ENCODE measurements around the gene GLTPD2. TPM values are rescaled to one million over a fixed set of nuclear protein-coding genes. Genes with fewer than 3 reads are reported as not detected.

GLTPD2 gene
- total and polyA plus RNA-seq, 2 experiments from 2014 or later, result 0.47 to 1.3 TPM

GRCh38 chr17:4812690-4813089 lies 23.9 kb downstream of the GLTPD2 start (continued):
- no peak for TF ChIP-seq JUNB (IDR thresholded peaks at IDR 0.05; ENCODE audit: unreplicated experiment)
- TF ChIP-seq EZH2phosphoT487 (IDR thresholded peaks at IDR 0.05; ENCODE audit: unreplicated experiment), result no peak

- Histone ChIP-seq H3F3A (replicated peaks; ENCODE audit: low read depth) (0 out of 2 replicates have a peak, but pooled peaks cover 3% of the 10 kb centered on the region), H2AFZ (no peak overlapping the region), H3K79me2 (replicated peaks; ENCODE audit: insufficient read depth) (no peaks in the 10 kb centered on the region), H3K27me3 (ENCODE audit: insufficient read depth) (no peaks in the 10 kb centered on the region), H3K36me3 (ENCODE audit: insufficient read depth) (peaks cover 15% of the 10 kb centered on the region), H3K4me1 (ENCODE audit: insufficient read depth) (no peaks in the 10 kb centered on the region), H3K4me3 (no peak overlapping the region), H3K27ac (ENCODE audit: low read depth) (no peak overlapping the region), H4K20me1 (replicated peaks; ENCODE audit: insufficient read depth) (no peaks in the 10 kb centered on the region), H3K9me2 (ENCODE audit: insufficient read depth) (no peaks in the 10 kb centered on the region), H3K4me2 (no peak overlapping the region)
- peaks cover 2% of the 10 kb centered on the region for H3K9me3 Mint-ChIP-seq
- H3K4me3 Mint-ChIP-seq, result no peak overlapping the region
- ATAC-seq, result peak; percentile 83
- H3K27ac Mint-ChIP-seq, result no peak overlapping the region
- TF ChIP-seq ETS1 (IDR thresholded peaks at IDR 0.05) (no peak), CTCF (conservative IDR thresholded peaks at IDR 0.05; ENCODE audit: low read depth in 2 of 2) (peak; percentile 50 to 69)
- H3K27me3 Mint-ChIP-seq (ENCODE audit: insufficient read depth, low read depth, poor library complexity), result peaks cover 6% of the 10 kb centered on the region
- H3K36me3 Mint-ChIP-seq (ENCODE audit: low read depth), result peaks cover 42% of the 10 kb centered on the region
- H3K4me1 Mint-ChIP-seq, result no peaks in the 10 kb centered on the region; the same call in 2 of the 3 replicates
- peak; percentile 74 for DNase-seq (ENCODE audit: low spot score)
Measured at GRCh38 chr17:4815043-4815675, 26.4 kb downstream of the GLTPD2 start.

GRCh38 chr17:4816826-4817225 lies 28.1 kb downstream of the GLTPD2 start:
- Histone ChIP-seq H2AFZ (no peak overlapping the region), H3K4me3 (no peak overlapping the region), H3K27ac (ENCODE audit: low read depth) (no peak overlapping the region), H3K4me2 (no peak overlapping the region), H3K27me3 (ENCODE audit: insufficient read depth) (no peaks in the 10 kb centered on the region), H3K36me3 (ENCODE audit: insufficient read depth) (peaks cover 12% of the 10 kb centered on the region), H3K79me2 (replicated peaks; ENCODE audit: insufficient read depth) (no peaks in the 10 kb centered on the region), H3K4me1 (ENCODE audit: insufficient read depth) (no peaks in the 10 kb centered on the region), H3K9me2 (ENCODE audit: insufficient read depth) (no peaks in the 10 kb centered on the region), H3F3A (replicated peaks; ENCODE audit: low read depth) (0 out of 2 replicates have a peak, but pooled peaks cover 3% of the 10 kb centered on the region), H4K20me1 (replicated peaks; ENCODE audit: insufficient read depth) (no peaks in the 10 kb centered on the region; the same call in 1 of the 2 replicates)
- DNase-seq (ENCODE audit: low spot score), result no peak
- Mint-ChIP-seq H3K4me1 (no peaks in the 10 kb centered on the region), H3K27me3 (ENCODE audit: insufficient read depth, low read depth, poor library complexity) (peaks cover 4% of the 10 kb centered on the region), H3K9me3 (peaks cover 2% of the 10 kb centered on the region; the same call in 2 of the 3 replicates), H3K4me3 (no peak overlapping the region), H3K27ac (no peak overlapping the region), H3K36me3 (ENCODE audit: low read depth) (peaks cover 33% of the 10 kb centered on the region)
- no peak for ATAC-seq
- TF ChIP-seq POLR2AphosphoS5 (IDR thresholded peaks at IDR 0.05; ENCODE audit: low read depth) (no peak), REST (IDR thresholded peaks at IDR 0.05; ENCODE audit: unreplicated experiment) (no peak), STAT1 (IDR thresholded peaks at IDR 0.05; ENCODE audit: unreplicated experiment) (no peak), EZH2phosphoT487 (IDR thresholded peaks at IDR 0.05; ENCODE audit: unreplicated experiment) (no peak), CTCF (conservative IDR thresholded peaks at IDR 0.05; ENCODE audit: low read depth in 2 of 2) (no peak), NANOG (IDR thresholded peaks at IDR 0.05; ENCODE audit: borderline replicate concordance) (no peak)

Measured in GM23338 (cell line).